Fibroblast of skin of left quadriceps (primary cell): ENCODE results near the gene RYR1.
"Not testable (repeated sequence)": the region's sequence is repeated elsewhere in the genome, so short reads cannot be mapped to it uniquely, and the experiment has no call there.

ENCODE experiments used
- DNase-seq, 2 experiments: peaks; one replicate each; pipeline ENCODE4 v3.0.0-alpha.2; 2013; ENCODE audit warnings: low read depth in 2 of 2

RYR1 gene

DNA sequence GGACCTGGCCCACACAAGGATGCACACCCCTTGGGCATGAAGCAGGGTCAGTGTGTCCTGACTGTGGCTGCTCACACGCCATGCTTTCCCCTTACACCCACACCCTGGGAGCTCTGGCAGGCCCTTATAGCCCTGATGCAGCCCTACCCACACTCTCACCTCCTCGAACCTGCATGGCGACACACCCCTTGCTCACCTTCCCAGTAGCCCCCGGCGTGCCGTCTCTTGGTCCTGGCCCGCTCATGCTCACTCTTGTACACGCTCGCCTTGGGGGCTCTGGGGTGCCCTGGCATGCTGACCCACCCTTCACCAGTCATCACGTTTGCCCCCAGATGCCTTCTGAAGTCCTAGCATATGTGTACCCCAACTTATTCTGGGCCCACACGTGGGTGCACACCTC, 128.2 kb downstream of the RYR1 start:
- DNase-seq = no peak

DNA sequence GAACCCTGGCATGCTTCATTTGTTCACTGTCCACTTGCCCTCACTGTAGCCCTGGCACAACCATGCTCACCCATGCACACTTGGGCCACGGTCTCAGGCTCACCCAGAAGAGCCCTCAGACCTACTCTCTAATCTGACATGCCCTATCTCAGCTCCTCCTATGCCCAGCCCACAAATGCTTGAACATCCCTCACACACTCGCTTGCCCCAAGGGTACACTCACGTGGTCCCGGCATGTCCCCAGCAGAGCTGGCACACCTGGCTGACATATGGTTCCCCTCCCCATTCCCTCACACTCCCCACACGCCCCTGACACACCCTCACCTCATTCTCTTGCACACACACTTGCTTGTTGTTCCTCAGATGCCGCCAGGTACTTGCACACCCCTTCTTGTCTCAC, 128.6 kb downstream of the RYR1 start:
- DNase-seq = no peak

DNA sequence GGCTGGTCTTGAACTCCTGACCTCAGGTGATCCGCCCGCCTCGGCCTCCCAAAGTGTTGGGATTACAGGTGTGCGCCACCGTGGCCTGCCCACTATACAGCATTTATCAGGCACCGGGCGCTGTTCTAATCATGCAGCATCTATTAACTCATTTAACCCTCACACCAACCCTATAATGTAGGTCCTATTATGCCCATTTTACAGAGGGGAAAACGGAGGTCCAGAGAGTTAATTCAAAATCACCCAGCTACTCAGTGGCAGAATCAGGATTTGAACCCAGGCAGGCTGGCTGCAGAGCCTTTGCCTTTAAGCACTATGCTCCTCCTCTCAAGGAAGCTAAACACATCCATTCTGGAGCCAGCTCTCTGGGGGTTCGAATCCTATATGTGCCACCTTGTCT, 130.0 kb downstream of the RYR1 start:
- no peak for DNase-seq

GRCh38 chr19:38564981-38565690, 131.6 kb downstream of the RYR1 start:
- no peak for DNase-seq

DNA sequence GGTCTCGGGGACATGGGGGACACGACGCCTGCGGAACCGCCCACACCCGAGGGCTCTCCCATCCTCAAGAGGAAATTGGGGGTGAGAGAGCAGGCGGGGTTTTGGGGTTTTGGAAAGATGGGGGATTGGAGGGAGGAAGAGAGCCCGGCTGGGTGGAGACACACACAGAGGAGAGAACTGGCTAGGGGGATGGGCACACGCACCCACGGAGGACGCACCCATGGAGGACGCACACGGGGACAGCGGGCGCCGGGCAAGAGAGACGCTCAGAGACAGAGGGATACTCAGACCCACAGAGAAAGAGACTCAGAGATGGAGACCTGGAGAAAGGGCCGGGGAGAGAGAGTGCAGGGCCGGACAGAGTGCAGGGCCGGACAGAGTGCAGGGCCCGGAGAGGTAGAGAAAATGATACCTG, 132.2 kb downstream of the RYR1 start:
- no peak for DNase-seq

DNA sequence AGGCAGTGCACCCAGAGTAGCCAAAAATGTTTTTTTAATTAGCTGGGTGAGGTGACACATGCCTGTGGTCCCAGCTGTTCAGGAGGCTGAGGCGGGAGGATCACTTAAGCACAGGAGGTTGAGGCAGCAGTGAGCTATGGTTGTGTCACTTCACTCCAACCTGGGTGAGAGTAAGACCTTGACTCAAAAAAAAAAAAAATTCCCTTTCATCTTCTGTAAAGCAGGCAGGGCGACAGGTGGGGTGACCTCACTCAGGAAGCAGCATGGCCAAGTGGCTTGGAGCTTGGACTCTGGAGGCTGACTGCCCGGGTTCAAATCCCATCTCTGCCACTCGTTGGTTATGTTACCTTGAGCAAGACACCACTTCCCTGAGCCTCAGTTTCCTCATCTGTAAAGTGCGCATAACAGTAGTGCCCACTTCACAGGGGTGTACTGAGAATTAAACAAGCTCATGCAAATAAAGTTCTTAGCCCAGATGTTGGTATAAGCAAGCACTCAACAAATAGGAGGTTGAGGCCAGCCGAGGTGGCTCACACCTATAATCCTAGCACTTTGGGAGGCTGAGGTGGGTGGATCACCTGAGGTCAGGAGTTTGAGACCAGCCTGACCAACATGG, 136.0 kb downstream of the RYR1 start:
- DNase-seq = no peak

DNA sequence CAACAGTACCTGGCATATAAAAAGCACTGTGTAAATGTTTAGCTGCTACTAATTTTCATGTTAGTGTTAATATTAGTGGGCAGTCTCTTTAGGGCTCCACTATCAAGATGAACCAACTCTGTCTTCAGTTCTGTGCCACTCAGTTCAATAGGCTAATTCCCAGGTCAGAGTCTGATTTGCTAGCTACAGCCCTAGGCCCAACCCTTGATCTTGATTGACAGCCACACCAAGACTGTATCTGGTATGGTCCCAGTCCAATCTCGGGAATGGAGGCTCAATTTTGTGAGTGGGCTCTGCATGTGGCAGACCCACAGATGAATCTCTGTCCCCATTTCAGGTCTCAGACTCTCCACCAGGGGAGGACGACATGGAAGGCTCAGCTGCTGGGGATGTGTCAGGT, 138.2 kb downstream of the RYR1 start:
- DNase-seq = no peak

DNA sequence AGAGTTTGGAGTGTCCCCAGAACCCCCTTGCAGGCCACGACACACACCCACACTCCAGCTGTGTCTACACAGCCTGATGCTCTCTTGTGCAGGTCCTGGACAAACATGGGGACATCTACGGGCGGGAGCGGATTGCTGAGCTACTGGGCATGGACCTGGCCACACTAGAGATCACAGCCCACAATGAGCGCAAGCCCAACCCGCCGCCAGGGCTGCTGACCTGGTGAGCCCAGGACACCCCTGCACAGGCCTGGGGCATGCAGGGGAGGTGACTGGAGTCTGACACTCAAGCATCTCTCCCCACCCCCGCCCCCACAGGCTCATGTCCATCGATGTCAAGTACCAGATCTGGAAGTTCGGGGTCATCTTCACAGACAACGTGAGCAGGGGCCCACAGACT, 144.3 kb downstream of the RYR1 start:
- DNase-seq = no peak

DNA sequence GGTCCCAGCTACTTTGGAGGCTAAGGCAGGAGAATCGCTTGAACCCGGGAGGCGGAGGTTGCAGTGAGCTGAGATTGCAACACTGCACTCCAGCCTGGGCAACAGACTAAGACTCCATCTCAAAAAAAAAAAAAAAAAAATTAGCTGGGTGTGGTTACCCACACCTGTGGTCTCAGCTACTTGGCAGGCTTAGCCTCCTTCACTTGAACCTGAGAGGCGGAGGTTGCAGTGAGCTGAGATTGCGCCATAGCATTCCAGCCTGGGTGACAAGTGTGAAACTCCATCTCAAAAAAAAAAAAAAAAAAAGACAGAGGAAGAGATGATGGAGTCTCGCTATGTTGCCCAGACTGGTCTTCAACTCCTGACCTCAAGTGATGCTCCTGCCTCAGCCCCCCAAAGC, 145.8 kb downstream of the RYR1 start:
- not testable (repeated sequence) for DNase-seq

- no peak for DNase-seq
These were observed 146.6 kb downstream of the RYR1 start for GRCh38 chr19:38580080-38580479.

DNA sequence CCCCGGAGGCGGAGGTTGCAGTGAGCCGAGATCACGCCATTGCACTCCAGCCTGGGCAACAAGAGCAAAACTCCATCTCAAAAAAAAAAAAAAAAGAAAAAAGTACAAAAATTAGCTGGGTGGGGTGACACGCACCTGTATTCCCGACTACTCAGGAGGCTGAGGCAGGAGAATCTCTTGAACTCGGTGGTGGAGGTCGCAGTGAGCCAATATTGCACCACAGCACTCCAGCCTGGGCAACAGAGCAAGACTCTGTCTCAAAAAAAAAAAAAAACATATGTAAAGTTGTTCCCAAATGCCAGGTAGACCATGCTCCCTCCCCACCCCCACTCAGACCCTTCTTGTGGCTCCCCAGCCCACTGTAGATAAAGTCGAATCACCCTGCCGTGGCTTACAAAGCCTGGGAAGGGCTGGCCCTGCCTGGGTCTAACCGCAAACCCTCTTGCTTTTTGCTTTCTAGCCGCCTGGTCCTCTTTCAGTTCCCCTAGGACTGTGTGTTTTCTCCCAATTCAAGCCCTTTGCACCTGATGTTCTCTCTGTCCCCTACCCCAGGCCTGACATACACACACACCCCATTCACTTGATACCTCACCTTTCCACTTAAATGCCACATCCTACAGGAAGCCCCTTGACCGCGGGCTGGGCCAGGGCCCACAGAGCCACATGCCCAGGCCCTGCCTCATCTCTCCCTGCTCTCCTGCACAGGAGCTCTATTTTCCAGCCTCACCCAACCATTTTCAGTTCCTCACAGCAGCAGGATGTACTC, 149.9 kb downstream of the RYR1 start:
- no peak for DNase-seq

DNA sequence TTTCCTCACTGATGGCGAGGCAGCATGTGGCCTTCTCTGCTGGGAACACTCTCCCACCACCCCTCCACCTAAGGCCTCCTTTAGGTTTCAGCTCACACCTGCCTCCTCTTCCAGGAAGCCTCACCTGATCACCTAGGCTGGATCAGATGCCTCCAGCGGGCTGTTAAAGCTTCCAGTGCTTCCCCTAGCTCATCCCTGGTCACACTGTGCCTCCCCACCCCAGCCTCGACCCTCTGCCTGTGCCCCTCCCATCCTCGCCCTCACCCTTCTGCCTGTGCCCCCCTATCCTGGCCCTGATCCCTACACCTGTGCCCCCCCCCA, 150.5 kb downstream of the RYR1 start:
- no peak for DNase-seq

- no peak for DNase-seq
These were observed 154.1 kb downstream of the RYR1 start for GRCh38 chr19:38587562-38587961.

- DNase-seq = no peak
These were observed 154.6 kb downstream of the RYR1 start for GRCh38 chr19:38588041-38588440.

GRCh38 chr19:38592940-38593339, 159.4 kb downstream of the RYR1 start:
- no peak for DNase-seq

- no peak for DNase-seq
These were observed 162.8 kb downstream of the RYR1 start for GRCh38 chr19:38596057-38596981.

DNA sequence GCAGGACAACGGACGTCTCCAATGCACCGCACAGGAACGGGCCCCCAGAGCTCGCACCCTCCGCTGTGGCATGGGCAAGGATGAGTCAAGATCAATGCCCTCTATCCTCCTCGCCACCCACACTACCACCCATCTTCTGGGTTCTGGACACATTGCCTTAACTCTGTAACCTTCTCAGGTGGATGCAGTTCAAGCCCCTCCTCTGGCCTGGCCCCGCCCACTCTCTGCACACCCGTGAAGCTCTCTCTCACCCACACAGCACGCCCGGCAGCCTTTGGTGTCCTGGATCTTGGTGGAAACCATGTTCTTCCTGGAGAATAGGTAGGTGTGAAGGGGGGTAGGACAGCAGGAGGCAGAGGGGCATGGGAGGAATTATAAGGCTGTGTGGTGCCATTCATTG, 163.6 kb downstream of the RYR1 start:
- no peak for DNase-seq

DNA sequence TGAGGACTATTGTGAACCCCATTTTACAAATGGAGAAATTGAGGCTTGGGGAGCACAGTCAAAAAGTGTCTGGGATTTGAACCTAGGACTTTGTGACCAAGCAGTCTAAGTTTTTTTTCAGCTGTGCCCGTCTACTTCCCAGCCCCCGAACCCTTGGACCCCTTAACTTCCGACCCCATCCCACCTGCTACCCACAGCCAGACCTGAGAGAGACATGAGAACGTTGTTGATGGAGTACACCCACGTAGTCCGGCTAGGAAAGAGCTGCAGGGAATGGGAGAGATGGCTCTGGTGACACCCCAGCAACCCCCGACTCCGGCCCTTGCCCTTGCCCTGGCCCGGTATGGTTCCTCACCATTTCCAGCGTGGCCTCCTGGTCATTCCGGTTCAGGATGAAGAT, 166.2 kb downstream of the RYR1 start:
- no peak for DNase-seq

DNA sequence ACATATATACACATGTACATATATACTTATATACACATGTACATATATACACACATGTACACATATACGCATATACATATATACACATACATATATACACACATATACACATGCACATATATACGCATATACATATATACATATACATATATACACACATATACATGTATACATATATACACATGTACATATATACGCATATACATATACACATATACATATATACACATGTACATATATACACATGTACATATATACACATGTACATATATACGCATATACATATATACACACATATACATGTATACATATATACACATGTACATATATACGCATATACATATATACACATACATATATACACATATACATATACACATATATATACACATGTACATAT, 169.4 kb downstream of the RYR1 start:
- not testable (repeated sequence) for DNase-seq

- no peak for DNase-seq
These were observed 172.6 kb downstream of the RYR1 start for GRCh38 chr19:38606131-38606530.

GRCh38 chr19:38614289-38614688, 180.8 kb downstream of the RYR1 start:
- DNase-seq = no peak

DNA sequence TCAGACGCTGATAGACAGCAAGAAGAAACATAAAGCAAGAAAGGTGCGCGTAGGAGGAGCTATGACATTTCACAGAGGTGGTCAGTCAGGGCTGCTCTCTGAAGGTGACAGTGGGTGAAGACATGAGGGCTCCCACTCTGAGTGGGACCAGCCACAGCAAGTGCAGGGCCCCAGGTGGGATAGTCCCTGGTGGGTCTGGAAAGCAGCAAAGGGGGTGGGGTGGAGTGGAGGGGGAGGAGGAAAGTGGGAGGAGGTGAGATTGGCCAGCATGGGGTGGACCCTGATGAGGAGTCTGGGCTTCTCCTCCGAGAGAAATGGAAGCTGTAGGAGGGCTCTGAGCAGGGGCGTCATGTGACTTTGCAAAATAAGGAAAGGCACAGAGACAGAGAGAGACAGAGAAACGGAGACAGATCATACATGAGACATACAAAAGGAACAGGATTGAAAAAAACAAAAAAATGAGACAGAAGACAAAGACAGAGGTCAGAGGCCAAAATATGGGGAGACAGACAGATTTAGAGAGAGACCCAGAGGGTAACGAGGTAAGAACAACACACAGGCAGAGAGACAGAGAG, 181.6 kb downstream of the RYR1 start:
- DNase-seq = no peak
